ENCODE measurements around the gene SSC5D.

The SSC5D gene

GRCh38 chr19:55539090-55539984 is 51.1 kb downstream of the SSC5D start:
- DNase-seq: no peak

- no peak for DNase-seq
Observed at GRCh38 chr19:55540619-55541018, 52.4 kb downstream of the SSC5D start.

GRCh38 chr19:55541091-55541490 is 52.9 kb downstream of the SSC5D start:
- DNase-seq: no peak

GRCh38 chr19:55542292-55542855 is 54.1 kb downstream of the SSC5D start:
- no peak for DNase-seq

GRCh38 chr19:55543567-55543966 is 55.3 kb downstream of the SSC5D start:
- DNase-seq: no peak

- DNase-seq: no peak
Observed at GRCh38 chr19:55544014-55544413, 55.8 kb downstream of the SSC5D start.

GRCh38 chr19:55544776-55545439 is 56.7 kb downstream of the SSC5D start:
- no peak for DNase-seq

- no peak for DNase-seq
Observed at GRCh38 chr19:55545443-55545842, 57.2 kb downstream of the SSC5D start, which contains the start of gene SBK3. Gene SBK3 (minus strand): TSS chr19:55545543. CDS start chr19:55545543, 0 bp downstream.

GRCh38 chr19:55546011-55546410 is 57.8 kb downstream of the SSC5D start:
- no peak for DNase-seq

- DNase-seq: no peak
Observed at GRCh38 chr19:55546822-55547614, 58.8 kb downstream of the SSC5D start.

GRCh38 chr19:55549500-55550320 is 61.5 kb downstream of the SSC5D start:
- DNase-seq: peak; percentile 72

GRCh38 chr19:55550321-55550650 is 62.0 kb downstream of the SSC5D start:
- DNase-seq: no peak

- no peak for DNase-seq
Observed at GRCh38 chr19:55552206-55552605, 64.0 kb downstream of the SSC5D start.

- no peak for DNase-seq
Observed at GRCh38 chr19:55552620-55553019, 64.4 kb downstream of the SSC5D start.

- DNase-seq: no peak
Observed at GRCh38 chr19:55553217-55554182, 65.3 kb downstream of the SSC5D start.

GRCh38 chr19:55554302-55554701 is 66.1 kb downstream of the SSC5D start:
- no peak for DNase-seq

- no peak for DNase-seq
Observed at GRCh38 chr19:55554741-55555152, 66.5 kb downstream of the SSC5D start.

- no peak for DNase-seq
Observed at GRCh38 chr19:55559684-55560083, 71.4 kb downstream of the SSC5D start.

GRCh38 chr19:55563261-55563690 is 75.0 kb downstream of the SSC5D start:
- DNase-seq: peak; percentile 87

GRCh38 chr19:55566823-55567222 is 78.6 kb downstream of the SSC5D start:
- no peak for DNase-seq
